Epithelial cell of esophagus (primary cell): Measurements from ENCODE around the gene ALDH5A1.
A peak's percentile ranks its signal among the peaks of the same experiment; 100 is the strongest.

Experiments used
- DNase-seq: peaks from one replicate; pipeline ENCODE4 v3.0.0; 2010; ENCODE audit warnings: low read depth
- H3K4me3 ChIP-seq: 2 replicates; pipeline ENCODE4 v1.5.1; 2011; ENCODE audit warnings: mild to moderate bottlenecking, low read length, control low read depth
- TF ChIP-seq, protein P1 (sequence below): IDR thresholded peaks from 2 replicates; pipeline ENCODE4 v1.5.1; 2011; ENCODE audit warnings: low read depth, mild to moderate bottlenecking, low read length, control low read depth, inconsistent platforms; ENCODE audit not compliant: insufficient read depth; ENCODE audit errors: missing control alignments

Gene ALDH5A1

DNA sequence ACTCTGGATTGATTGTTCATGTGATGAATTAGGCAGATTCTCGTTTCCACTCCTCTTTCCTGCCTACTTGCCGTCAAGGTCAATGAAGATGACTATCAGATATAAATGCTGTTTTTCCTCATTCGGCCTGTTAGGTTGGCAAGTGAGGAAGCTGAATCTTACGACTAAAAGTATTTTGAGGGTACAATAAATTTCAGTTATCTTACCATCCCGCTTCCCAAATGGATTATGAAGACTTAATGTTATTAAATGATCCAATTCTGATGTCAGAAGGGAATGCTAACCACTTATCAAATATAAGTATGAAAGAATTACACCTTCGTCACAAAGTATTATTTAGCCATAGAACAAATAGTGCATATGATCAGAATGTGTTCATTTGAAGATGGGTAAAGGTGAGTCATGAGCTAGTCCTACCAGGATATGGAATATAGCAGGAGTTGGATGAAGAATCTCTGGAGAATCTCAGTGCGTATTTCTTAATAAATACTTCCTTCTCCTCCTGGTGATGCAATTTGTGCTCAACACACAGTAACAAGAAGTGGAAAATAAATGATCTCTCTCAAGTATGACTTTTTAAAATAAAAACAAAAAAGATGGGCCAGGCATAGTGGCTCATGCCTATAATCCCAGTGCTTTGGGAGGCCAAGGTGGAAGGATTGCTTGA lies 10.0 kb upstream of the ALDH5A1 start:
- TF ChIP-seq, protein P1, sequence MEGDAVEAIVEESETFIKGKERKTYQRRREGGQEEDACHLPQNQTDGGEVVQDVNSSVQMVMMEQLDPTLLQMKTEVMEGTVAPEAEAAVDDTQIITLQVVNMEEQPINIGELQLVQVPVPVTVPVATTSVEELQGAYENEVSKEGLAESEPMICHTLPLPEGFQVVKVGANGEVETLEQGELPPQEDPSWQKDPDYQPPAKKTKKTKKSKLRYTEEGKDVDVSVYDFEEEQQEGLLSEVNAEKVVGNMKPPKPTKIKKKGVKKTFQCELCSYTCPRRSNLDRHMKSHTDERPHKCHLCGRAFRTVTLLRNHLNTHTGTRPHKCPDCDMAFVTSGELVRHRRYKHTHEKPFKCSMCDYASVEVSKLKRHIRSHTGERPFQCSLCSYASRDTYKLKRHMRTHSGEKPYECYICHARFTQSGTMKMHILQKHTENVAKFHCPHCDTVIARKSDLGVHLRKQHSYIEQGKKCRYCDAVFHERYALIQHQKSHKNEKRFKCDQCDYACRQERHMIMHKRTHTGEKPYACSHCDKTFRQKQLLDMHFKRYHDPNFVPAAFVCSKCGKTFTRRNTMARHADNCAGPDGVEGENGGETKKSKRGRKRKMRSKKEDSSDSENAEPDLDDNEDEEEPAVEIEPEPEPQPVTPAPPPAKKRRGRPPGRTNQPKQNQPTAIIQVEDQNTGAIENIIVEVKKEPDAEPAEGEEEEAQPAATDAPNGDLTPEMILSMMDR: no peak
- DNase-seq: peak; percentile 59
- H3K4me3 ChIP-seq: no peak overlapping the region

DNA sequence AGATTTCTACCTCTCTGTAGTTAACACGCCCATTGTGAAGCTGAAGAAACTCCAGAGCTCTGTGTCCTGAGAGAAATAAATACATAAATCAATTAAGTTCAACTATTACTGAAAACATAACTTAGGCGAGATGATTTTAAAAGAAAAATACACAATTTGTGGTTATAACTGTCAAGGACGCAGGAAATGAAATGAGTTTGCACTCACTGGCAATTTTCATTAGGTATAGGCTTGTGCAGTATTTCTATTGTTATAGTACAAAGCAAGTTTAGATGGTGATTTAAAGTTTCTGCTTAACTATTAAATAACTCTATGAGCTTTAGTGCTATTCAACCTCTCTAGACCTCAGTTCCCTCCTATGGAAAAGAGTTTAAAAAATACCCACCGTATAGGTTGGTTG lies 8.7 kb upstream of the ALDH5A1 start:
- no peak for DNase-seq
- no peak overlapping the region for H3K4me3 ChIP-seq
- TF ChIP-seq, protein P1: no peak

DNA sequence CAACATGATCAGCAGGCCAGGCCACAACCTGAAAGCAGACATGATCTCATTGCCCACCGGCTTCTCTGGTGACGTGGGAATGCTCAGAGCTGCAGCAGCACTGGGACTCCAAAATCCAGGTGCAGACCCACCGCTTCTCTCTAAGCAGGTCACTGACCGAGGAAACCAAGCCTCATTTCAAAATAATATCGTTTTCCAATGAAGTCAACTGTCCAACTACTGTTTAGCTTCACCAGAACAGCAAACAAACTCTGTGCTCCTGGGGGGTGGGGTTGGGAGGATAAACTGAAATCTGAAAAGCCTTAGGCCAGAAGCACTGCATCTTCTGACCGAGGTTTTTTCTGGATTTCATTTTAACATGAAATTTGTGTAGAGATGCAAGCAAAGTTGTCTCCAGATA lies 5.3 kb upstream of the ALDH5A1 start, which contains the start of gene GPLD1:
GPLD1 (minus strand) TSS at position 109 of the 400 bp plus-strand sequence; CDS start at position 42, 67 bp downstream.
- no peak within 1 kb of the TSS for H3K4me3 ChIP-seq
- DNase-seq: no peak
- TF ChIP-seq, protein P1: no peak

DNA sequence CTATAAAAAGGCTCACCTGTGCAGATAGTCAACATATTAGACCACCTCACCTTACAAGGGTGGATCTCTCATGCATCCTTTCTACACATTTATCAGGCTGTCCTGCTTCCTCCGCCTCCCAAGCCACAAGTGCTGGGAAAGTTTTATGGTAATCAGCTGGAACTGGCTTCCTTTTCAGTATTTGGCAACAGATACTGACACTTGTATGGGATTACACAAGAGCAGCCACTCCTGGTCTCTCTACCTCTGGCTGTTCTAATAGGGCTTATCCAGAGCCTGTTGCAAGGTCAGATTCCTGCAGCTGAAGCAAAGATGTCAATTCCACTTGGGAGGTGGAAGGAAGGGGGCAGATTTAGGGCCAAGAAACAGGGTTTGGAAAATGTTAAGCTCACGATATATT lies 4.9 kb upstream of the ALDH5A1 start:
- TF ChIP-seq, protein P1: no peak
- no peak overlapping the region for H3K4me3 ChIP-seq
- peak; percentile 77 for DNase-seq

DNA sequence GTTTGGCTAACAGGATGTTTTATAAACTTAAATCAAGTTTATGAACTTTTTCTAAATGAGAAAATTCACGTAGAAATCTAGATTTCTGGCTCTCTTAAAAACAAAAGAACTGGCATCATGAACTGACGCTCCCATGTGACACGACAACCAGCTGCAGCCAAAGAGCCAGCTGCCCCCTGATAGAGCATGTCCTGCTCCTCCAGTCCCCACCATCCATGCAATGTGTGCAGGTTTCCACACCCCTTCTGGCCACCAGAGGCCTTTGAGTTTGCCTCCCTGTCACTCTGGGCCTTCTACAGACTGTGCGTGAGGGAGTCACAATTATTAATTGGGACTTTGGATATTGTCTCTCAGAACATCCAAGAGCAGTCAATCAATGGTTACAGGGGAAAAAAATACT lies 3.8 kb upstream of the ALDH5A1 start:
- no peak for DNase-seq
- no peak overlapping the region for H3K4me3 ChIP-seq
- TF ChIP-seq, protein P1: peak; percentile 5

DNA sequence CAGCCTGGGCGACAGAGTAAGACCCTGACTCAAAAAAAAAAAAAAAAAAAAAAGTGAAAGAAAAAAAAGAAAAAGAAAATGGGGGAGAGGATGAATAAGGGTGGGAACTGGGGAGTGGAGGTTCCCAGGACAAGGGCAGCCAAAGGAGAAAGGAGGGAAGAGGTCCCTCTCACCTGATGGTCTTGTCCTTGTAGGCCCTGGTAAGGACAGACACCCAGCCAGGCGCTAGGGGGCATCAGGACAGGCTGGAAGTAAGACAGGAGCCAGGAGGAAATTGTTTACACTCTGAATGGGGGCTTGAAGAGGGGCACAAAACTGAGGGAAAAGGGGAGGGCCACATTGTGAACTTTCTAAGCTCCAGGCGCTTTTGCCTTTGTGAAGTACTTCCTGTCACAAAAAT lies 2.3 kb upstream of the ALDH5A1 start:
- H3K4me3 ChIP-seq: no peak overlapping the region
- DNase-seq: peak; percentile 13

More for the DNA sequence above, 2.3 kb upstream of the ALDH5A1 start:
- TF ChIP-seq, protein P1: peak; percentile 19
